GM12891 (cell line): Measurements from ENCODE around the gene KNDC1.

Experiments used
- POLR2A ChIP-seq: IDR thresholded peaks from 2 replicates; pipeline ENCODE4 v1.6.1; 2011; ENCODE audit warnings: low read depth, low read length, control low read depth
- POLR2AphosphoS5 ChIP-seq: IDR thresholded peaks from 2 replicates; pipeline ENCODE4 v1.6.1; 2011; ENCODE audit warnings: low read depth, low read length, control low read depth
- TAF1 ChIP-seq: IDR thresholded peaks from 2 replicates; pipeline ENCODE4 v1.6.1; 2011; ENCODE audit warnings: low read depth, low read length, control low read depth

DNA sequence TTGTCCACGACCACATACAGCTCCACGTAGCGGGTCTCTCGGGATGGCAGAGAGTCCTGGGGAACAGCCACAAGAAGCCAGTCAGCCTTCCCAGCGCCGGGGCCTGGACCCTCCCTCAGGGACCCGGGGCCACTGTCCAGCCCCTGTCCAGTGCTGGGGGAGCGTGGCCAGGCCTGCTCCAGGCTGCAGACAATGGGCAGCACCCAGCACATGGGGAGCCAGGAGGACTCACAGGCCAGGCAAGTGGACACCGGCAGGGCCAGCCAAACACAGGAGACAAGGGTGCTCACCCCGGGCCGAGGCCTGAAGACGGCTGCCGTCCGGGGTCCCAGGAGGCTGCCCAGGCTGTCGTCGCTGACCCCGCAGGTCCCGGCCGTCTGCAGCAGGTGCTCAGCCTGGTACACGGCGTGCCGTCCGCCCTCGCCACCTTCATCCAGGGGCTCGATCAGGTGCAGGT lies 113.0 kb downstream of the KNDC1 start:
- TF ChIP-seq POLR2A (no peak), POLR2AphosphoS5 (no peak), TAF1 (no peak)
